Adrenal gland (tissue), 19 donors: Measurements from ENCODE around the gene MAGEA11. TPM values are rescaled to one million over a fixed set of nuclear protein-coding genes. Genes with fewer than 3 reads are reported as not detected.
"Not testable (repeated sequence)": the region's sequence is repeated elsewhere in the genome, so short reads cannot be mapped to it uniquely, and the experiment has no call there.

Experiments
- DNase-seq, 7 donors: peaks; one replicate each; pipeline ENCODE4 v3.0.0-alpha.2; 2019 to 2020
- H3K27ac ChIP-seq, 5 donors: fragments of 200-600 bp; sonication (generic) in 4 of 5; 1 replicate in 3 of 5; 2 replicates in 2 of 5; pipeline versions ENCODE4 v1.5.1 to v1.8.0; 2016 to 2020; ENCODE audit warnings: mild to moderate bottlenecking in 1 of 5
- H3K27me3 ChIP-seq: fragments of 200-600 bp; 2 replicates; pipeline ENCODE4 v1.8.0; 2021
- H3K36me3 ChIP-seq, 2 donors: fragments of 200-600 bp; replicated peaks in 1 of 2; 1 replicate in 1 of 2; 2 replicates in 1 of 2; pipeline versions ENCODE4 v1.5.1 to v1.8.0; 2018 to 2022
- H3K4me1 ChIP-seq, 2 donors: fragments of 200-600 bp; replicated peaks in 1 of 2; 1 replicate in 1 of 2; 2 replicates in 1 of 2; pipeline versions ENCODE4 v1.5.1 to v1.8.0; 2018 to 2021
- H3K4me3 ChIP-seq, 4 donors: fragments of 200-600 bp; sonication (generic) in 3 of 4; one replicate each; pipeline ENCODE4 v1.5.1; 2016 to 2018
- H3K9me3 ChIP-seq, 3 donors: fragments of 200-600 bp; sonication (generic) in 1 of 3; replicated peaks in 1 of 3; 1 replicate in 2 of 3; 2 replicates in 1 of 3; pipeline versions ENCODE4 v1.5.1 to v1.8.0; 2016 to 2021
- CTCF ChIP-seq, 6 experiments: fragments of 450-650 bp in 4 of 6; fragments of 200-600 bp in 2 of 6; sonication (generic) in 1 of 6; IDR thresholded peaks; 1 replicate in 5 of 6; 2 replicates in 1 of 6; pipeline versions ENCODE4 v1.5.1 to v1.8.0; 2016 to 2021; ENCODE audit warnings: antibody characterized with exemption in 6 of 6, mild to moderate bottlenecking in 2 of 6, moderate library complexity in 1 of 6
- POLR2A ChIP-seq, 2 donors: fragments of 450-650 bp; IDR thresholded peaks; one replicate each; pipeline ENCODE4 v1.6.1; 2017; ENCODE audit warnings: antibody characterized with exemption in 2 of 2, mild to moderate bottlenecking in 2 of 2, moderate library complexity in 1 of 2
- WGBS, 4 donors: extraction: QIAGEN DNeasy Blood & Tissue Kit in 2 of 4; methylation state at CpG; one replicate each; pipeline versions ENCODE4 v1.1.5 to v1.1.7; 2013 to 2017; 5-methylcytosine and 5-hydroxymethylcytosine counted together
- intact Hi-C, 2 donors: fragments of 100-400 bp; cut with DNase I; formaldehyde crosslinking; loops; one replicate each; pipeline versions ENCODE4 v1.14.1 to v1.15.0; 2022 to 2023
- long read RNA-seq, 10 donors: library from polyadenylated mRNA in 3 of 10; unstranded in 2 of 10; stranded (forward) in 1 of 10; transcript quantifications; one replicate each; pipeline ENCODE4 v2.0.0 and lab custom pipeline, GENCODE V29; 2021 to 2026
- polyA plus RNA-seq, 3 donors: library from polyadenylated mRNA; stranded (reverse); fragments of 200-250 nt in 2 of 3; fragments of 350-450 nt in 1 of 3; fragmentation: Illumina TruSeq in 1 of 3; extraction: RNeasy Lipid Tissue Mini Kit (QIAGEN cat#74804) in 1 of 3; gene quantifications; one replicate each; pipeline ENCODE4 v1.2.3, GENCODE V29; 2013 to 2014
- total RNA-seq, 9 donors: library from RNA; depleted of rRNA in 4 of 9; stranded (reverse); fragments of >200 nt in 4 of 9; fragments of 120-200 nt in 1 of 9; fragmentation: NEBNext Ultra II Directional in 1 of 9; extraction: Animal tissue kit (Norgen Biotek cat#: 25700) in 1 of 9; gene quantifications; one replicate each; pipeline versions ENCODE4 v1.1.0 to v1.2.4, GENCODE V29; 2013 to 2023
- donor health status: healthy with polysubstance abuse.
- donor health status: Bipolar disorder and iron deficiency.
- donor health status: DM: yes; HTN: yes; CAD: no.
- donor health status: DM: no; HTN: no; CAD: no.
- donor health status: DM: no; HTN: no; CAD: no.
- donor health status: DM: yes; HTN: yes; CAD: no.

The MAGEA11 gene, protein sequence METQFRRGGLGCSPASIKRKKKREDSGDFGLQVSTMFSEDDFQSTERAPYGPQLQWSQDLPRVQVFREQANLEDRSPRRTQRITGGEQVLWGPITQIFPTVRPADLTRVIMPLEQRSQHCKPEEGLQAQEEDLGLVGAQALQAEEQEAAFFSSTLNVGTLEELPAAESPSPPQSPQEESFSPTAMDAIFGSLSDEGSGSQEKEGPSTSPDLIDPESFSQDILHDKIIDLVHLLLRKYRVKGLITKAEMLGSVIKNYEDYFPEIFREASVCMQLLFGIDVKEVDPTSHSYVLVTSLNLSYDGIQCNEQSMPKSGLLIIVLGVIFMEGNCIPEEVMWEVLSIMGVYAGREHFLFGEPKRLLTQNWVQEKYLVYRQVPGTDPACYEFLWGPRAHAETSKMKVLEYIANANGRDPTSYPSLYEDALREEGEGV
- total RNA-seq (not detected), polyA plus RNA-seq (not detected)
- long read RNA-seq, donor 1, result 0 reads
- long read RNA-seq, donor 2, result 0 reads
- long read RNA-seq, donor 3, result 0 reads
- long read RNA-seq, donor 4, result 0 reads
- long read RNA-seq, donor 5, result 0 reads
- long read RNA-seq, donor 6, result 0 reads
- long read RNA-seq, donor 7, result 0 reads
- long read RNA-seq, donor 8, result 0 reads
- long read RNA-seq, donor 9, result 0 reads
- long read RNA-seq, donor 10, result 0 reads

GRCh38 chrX:149711545-149712236, at the start of gene MAGEA11:
TSS of gene MAGEA11 (plus strand) at chrX:149712060. CDS start at chrX:149713160, 1,100 bp downstream.
- Histone ChIP-seq H3K27ac (no peak within 1 kb of the TSS), H3K9me3 (no peaks in the 10 kb centered on the region), H3K4me3 (no peak within 1 kb of the TSS), H3K4me1 (no peaks in the 10 kb centered on the region), H3K36me3 (no peaks in the 10 kb centered on the region), H3K27me3 (no peaks in the 10 kb centered on the region)
- WGBS, 4 donors, result 61 to 91% (median 80%) methylated on average over 13 to 28 of the region's 29 CpGs
- DNase-seq, result no peak
- TF ChIP-seq CTCF (IDR thresholded peaks at IDR 0.05) (no peak), POLR2A (IDR thresholded peaks at IDR 0.05) (no peak)
- intact Hi-C loops, result no loop called here

DNA sequence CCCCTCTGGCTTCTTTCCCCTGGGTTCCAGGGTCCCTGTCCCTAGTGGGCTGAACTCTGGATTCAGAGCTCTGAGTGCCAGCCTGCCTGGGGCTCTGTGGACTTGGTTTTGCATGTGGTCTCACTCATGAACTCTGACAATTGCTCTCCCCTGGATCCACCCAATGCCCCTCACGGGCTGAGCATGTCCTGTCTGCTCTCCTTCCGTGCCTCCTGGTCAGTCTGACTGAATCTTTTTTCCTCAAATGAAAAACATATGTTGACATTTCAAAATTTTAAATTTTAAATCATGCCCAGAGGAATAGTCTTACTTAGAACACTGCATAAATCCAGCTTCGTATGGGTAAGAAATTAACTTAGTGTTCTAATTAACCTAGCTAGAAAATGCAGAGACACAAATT, 36.8 kb upstream of the MAGEA11 start:
- H3K4me3 ChIP-seq, H3K4me1 ChIP-seq, intact Hi-C loops, H3K36me3 ChIP-seq, H3K27ac ChIP-seq, H3K27me3 ChIP-seq, H3K9me3 ChIP-seq, DNase-seq: not testable (repeated sequence)
- no CpG with 5 or more reads among the region's 3 CpGs for WGBS, 4 donors

DNA sequence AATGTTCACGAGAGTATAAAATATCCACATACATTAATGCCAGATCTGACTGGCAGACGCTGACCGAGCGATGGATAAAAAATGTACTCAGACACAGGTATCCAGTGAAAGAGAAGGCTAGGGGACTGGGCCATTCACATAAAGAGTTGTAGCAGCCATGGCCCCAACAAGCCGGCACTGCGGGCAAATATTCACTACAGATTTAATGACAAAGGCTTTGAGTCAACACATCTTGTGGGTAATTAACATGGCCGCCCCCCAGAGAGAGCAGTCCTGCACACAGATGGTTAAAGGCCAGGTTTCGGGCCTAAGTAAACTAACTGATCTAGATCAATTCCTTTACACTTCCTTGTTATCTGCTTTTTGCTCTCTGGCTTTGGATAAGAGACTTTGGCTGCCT, 36.3 kb upstream of the MAGEA11 start:
- H3K4me1 ChIP-seq, DNase-seq, intact Hi-C loops, H3K27ac ChIP-seq, H3K36me3 ChIP-seq, H3K4me3 ChIP-seq, H3K27me3 ChIP-seq, H3K9me3 ChIP-seq: not testable (repeated sequence)
- 65 to 79% methylated on average over 4 of the region's 8 CpGs; no CpG with 5 or more reads in 2 of the 4 donors for WGBS, 4 donors

- peaks cover 12% of the 10 kb centered on the region for H3K27me3 ChIP-seq
- DNase-seq, H3K4me1 ChIP-seq, H3K27ac ChIP-seq, H3K4me3 ChIP-seq, intact Hi-C loops, H3K36me3 ChIP-seq, H3K9me3 ChIP-seq: not testable (repeated sequence)
- 84% methylated on average over 2 of the region's 4 CpGs; no CpG with 5 or more reads in 3 of the 4 donors for WGBS, 4 donors
These were observed 32.6 kb upstream of the MAGEA11 start for GRCh38 chrX:149679164-149679678.

- Histone ChIP-seq H3K27me3 (peaks cover 12% of the 10 kb centered on the region), H3K27ac (no peak overlapping the region), H3K4me3 (no peak overlapping the region), H3K9me3 (no peaks in the 10 kb centered on the region), H3K36me3 (no peaks in the 10 kb centered on the region), H3K4me1 (no peaks in the 10 kb centered on the region)
- WGBS, 4 donors, result 69 to 100% (median 80%) methylated on average over 2 of the region's 2 CpGs
- DNase-seq, result no peak
- intact Hi-C loops, result no loop called here
- no peak for TF ChIP-seq POLR2A (IDR thresholded peaks at IDR 0.05)
- no peak for TF ChIP-seq CTCF (IDR thresholded peaks at IDR 0.05)
These were observed 30.7 kb upstream of the MAGEA11 start for GRCh38 chrX:149681182-149681581.
